ENCODE data around the gene CHGA. TPM values are rescaled to one million over a fixed set of nuclear protein-coding genes. Genes with fewer than 3 reads are reported as not detected.

The CHGA gene
- total and polyA plus RNA-seq, 2 of the 8 experiments (the other 6 are each of a cell fraction or from before 2014, with no cell fraction given): 17.5 to 28.2 TPM

DNA sequence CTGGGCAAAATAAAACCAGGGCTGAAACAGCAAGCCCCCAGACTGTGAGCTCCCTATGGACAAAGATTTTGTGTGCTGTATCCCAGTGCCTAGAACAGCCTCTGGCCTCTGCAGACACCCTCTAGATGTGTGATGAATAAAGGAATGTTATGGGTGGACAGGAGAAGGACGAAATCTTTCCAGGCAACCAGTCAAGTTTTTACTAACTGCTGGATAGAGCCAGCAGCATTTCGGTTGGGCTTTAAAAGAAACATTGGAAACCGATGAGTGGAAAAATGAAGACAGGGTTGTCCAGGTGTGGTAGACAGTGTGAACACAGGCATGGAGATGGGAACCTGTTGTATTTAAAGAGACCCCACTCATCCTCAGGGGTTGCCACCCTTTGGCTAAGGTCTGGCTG is 4.0 kb downstream of the CHGA start:
- Histone ChIP-seq H3K79me1 (ENCODE audit: low read depth, low read length) (no peaks in the 10 kb centered on the region), H4K8ac (ENCODE audit: extremely low read depth, insufficient read depth, low read length) (no peak overlapping the region), H4K20me1 (replicated peaks in 1 of 2; ENCODE audit: control insufficient read depth in 1 of 2, insufficient read depth in 2 of 2, low read length in 2 of 2) (peaks cover 0 to 2% of the 10 kb centered on the region in 2 experiments), H3K9ac (replicated peaks in 1 of 4; ENCODE audit: extremely low read depth in 1 of 4, low read depth in 3 of 4, low read length in 3 of 4) (no peak overlapping the region), H2BK15ac (ENCODE audit: low read length) (no peak overlapping the region), H4K91ac (replicated peaks; ENCODE audit: insufficient read length, low read length) (no peak overlapping the region), H3K4me2 (ENCODE audit: insufficient read depth in 1 of 2, low read depth in 2 of 2, low read length in 2 of 2) (no peak overlapping the region), H3K9me3 (ENCODE audit: insufficient read depth in 2 of 2, low read depth in 1 of 2, low read length in 1 of 2) (no peaks in the 10 kb centered on the region), H2BK120ac (replicated peaks; ENCODE audit: low read depth, low read length) (no peak overlapping the region), H4K5ac (ENCODE audit: insufficient read length, low read depth, low read length) (no peak overlapping the region), H3K18ac (ENCODE audit: extremely low read depth, low read length) (no peak overlapping the region), H3K27me3 (replicated peaks in 1 of 4; ENCODE audit: control insufficient read depth in 3 of 4, extremely low read depth in 1 of 4, insufficient read depth in 3 of 4, low read length in 3 of 4) (peaks cover 0 to 1% (median 0%) of the 10 kb centered on the region in 4 experiments; a peak in 2 of 7 replicates), H2BK12ac (ENCODE audit: low read depth, low read length) (no peak overlapping the region), H3K23me2 (ENCODE audit: low read depth, low read length) (peaks cover 13% of the 10 kb centered on the region; the same call in 1 of the 2 replicates), H2BK5ac (ENCODE audit: low read depth, low read length) (no peak overlapping the region), H3K36me3 (ENCODE audit: control insufficient read depth in 2 of 4, insufficient read depth in 4 of 4, low read length in 3 of 4) (no peaks in the 10 kb centered on the region), H2AK5ac (ENCODE audit: low read depth, low read length) (no peak overlapping the region), H3K23ac (ENCODE audit: insufficient read length) (no peak overlapping the region), H3K27ac (ENCODE audit: low read depth, low read length) (no peak overlapping the region), H2BK20ac (ENCODE audit: low read length) (no peak overlapping the region), H3K4me1 (replicated peaks in 1 of 4; ENCODE audit: control insufficient read depth in 3 of 4, insufficient read depth in 4 of 4, low read length in 3 of 4) (peaks cover 0 to 15% (median 4%) of the 10 kb centered on the region in 4 experiments; a peak in 4 of 7 replicates), H3K79me2 (ENCODE audit: control insufficient read depth in 1 of 2, insufficient read depth in 2 of 2, low read length in 2 of 2) (no peaks in the 10 kb centered on the region), H3K14ac (ENCODE audit: insufficient read length) (no peak overlapping the region), H2AFZ (ENCODE audit: low read length) (no peak overlapping the region), H3K4ac (replicated peaks; ENCODE audit: insufficient read length, low read depth, low read length) (no peak overlapping the region), H3K4me3 (ENCODE audit: extremely low read depth in 1 of 4, insufficient read depth in 2 of 4, low read depth in 3 of 4, low read length in 4 of 4) (no peak overlapping the region), H3K56ac (replicated peaks; ENCODE audit: insufficient read length, low read depth, low read length) (no peak overlapping the region)
- WGBS, 2 experiments (ENCODE audit: extremely low coverage in 1 of 2, insufficient coverage in 1 of 2, insufficient read length in 1 of 2, insufficient replicate concordance in 2 of 2, low coverage in 1 of 2, low lambda C conversion rate in 2 of 2, missing lambda C conversion rate in 1 of 2): 78% methylated on average over 3 of the region's 3 CpGs; no CpG with 5 or more reads in 1 of the 2 experiments
- ChIA-PET POLR2A (ENCODE audit: partially characterized antibody) (no interaction called here), CTCF (ENCODE audit: partially characterized antibody) (interaction anchor here (1.4 to 2.2 kb wide), 2 partner anchors 11 to 47 kb away, joined by 4 to 6 read pairs; no protein-coding TSS in a partner anchor)
- FAIRE-seq (no peak), DNase-seq (ENCODE audit: low read depth in 1 of 2, low spot score in 2 of 2) (no peak)
- TF ChIP-seq NRF1 (IDR thresholded peaks at IDR 0.05; ENCODE audit: low read depth, low read length): no peak
- no peak for TF ChIP-seq CHD2 (IDR thresholded peaks at IDR 0.05; ENCODE audit: low read length)

All from H1 (cell line).